Loucy (cell line): ENCODE data around the gene OTC.

Experiments
- CTCF ChIP-seq: fragments of 200-600 bp; sonication (generic); conservative IDR thresholded peaks from 2 replicates; pipeline ENCODE4 v1.5.1; 2014; ENCODE audit warnings: mild to moderate bottlenecking, antibody characterized with exemption, low read length
- EZH2phosphoT487 ChIP-seq: fragments of 200-600 bp; IDR thresholded peaks from 2 replicates; pipeline ENCODE4 v1.6.1; 2018; ENCODE audit warnings: antibody characterized with exemption, mild to moderate bottlenecking, moderate library complexity, borderline replicate concordance

- TF ChIP-seq CTCF = no peak
- no peak for TF ChIP-seq EZH2phosphoT487
These were observed 19.9 kb upstream of the OTC start for GRCh38 chrX:38332505-38332904.
